Urothelium cell line (cell line): Measurements from ENCODE around the gene DHX57.
"Not testable (repeated sequence)": the region's sequence is repeated elsewhere in the genome, so short reads cannot be mapped to it uniquely, and the experiment has no call there.

Experiments used
- DNase-seq: peaks from one replicate; pipeline ENCODE4 v3.0.0; 2011; ENCODE audit warnings: low spot score, mixed read lengths
- FAIRE-seq: peaks from 2 replicates; lab custom pipeline; 2011; peaks lifted over from hg19 to GRCh38; lab: Jason Lieb, UNC

The DHX57 gene

DNA sequence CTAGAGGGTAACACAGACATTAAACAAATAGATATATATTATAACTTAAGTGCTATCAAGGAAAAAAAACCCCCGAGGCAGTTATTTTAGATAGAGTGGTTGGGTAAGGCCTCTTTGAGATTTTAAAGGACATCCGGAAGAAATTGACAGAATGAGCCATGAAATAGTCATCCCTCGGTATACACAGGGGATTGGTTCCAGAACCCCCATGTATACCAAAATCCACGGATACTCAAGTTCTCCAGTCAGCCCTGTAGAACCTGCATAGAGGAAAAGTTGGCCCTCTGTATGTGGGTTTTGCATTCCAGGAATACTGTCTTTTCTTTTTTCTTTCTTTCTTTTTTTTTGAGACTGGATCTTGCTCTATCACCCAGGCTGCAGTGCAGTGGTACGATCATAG lies 2.0 kb downstream of the DHX57 start:
- DNase-seq (no peak), FAIRE-seq (no peak)

DNA sequence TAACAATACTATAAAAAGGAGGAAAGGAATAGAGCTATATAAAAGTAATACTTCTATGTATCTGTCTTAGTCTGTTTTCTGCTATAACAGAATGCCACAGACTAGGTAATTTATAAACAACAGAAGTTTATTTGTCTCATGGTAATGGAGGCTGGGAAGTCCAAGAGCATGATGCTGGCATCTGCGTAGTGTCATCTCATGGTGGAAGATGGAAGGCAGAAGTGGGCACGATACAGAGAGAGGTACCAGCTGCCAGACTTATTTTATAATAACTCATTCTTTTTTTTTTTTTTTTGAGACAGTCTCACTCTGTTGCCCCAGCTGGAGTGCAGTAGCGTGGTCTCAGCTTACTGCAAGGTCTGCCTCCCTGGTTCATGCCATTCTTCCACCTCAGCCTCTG lies 4.3 kb downstream of the DHX57 start:
- FAIRE-seq (no peak), DNase-seq (no peak)

DNA sequence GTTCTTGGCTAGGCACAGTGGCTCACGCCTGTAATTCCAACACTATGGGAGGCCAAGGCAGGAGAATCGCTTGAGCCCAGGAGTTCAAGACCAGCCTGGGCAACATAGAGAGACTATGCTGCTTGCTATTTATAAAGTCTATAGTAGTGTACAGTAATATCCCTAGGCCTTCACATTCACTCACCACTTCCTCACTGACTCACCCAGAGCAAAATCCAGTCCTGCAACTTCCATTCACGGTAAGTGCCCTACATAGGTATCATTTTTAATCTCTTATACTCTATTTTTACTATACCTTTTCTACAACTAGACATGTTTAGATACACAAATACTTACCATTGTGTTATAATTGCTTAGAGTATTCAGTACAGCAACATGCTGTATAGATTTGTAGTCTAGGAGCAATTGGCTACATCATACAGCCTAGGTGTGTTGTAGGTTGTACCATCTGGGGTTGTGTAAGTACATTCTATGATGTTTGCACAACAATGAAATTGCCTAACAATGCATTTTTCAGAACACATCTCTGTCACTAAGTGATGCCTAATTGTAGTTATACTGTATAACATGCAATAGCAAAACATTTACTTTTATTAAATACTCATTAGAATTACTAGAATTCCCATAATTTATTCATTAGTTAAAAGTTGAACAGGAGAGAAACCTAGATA lies 8.8 kb downstream of the DHX57 start:
- no peak for DNase-seq
- FAIRE-seq = peak; percentile 58

DNA sequence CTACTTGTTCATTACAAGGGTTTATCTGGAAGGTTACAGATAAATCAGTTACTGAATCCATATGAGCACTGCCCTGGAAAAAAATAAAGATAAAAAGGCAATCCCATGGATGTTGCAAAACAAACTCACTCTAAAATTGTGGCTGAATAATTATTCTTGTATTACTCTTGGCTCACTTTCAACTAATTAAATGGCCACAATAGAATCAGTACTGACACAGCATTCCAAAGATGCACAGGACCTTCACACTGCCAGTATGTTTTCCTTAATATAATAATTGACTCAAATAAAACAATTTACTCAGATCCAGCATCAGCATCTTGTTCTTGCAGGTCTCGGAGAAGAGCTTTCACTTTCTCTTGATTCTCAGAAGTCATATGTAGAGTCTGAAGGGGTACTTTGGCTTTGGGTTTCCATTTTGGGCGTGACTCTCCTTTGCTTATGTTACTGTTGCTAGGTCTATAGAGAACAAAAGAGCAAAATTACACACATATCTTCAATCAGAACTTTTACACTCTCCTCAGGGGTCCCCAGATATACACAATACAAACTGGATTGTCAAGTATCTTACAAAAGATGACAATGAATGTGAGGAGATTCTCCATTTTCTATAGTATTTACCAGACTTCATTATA lies 12.6 kb downstream of the DHX57 start:
- DNase-seq (no peak), FAIRE-seq (no peak)

DNA sequence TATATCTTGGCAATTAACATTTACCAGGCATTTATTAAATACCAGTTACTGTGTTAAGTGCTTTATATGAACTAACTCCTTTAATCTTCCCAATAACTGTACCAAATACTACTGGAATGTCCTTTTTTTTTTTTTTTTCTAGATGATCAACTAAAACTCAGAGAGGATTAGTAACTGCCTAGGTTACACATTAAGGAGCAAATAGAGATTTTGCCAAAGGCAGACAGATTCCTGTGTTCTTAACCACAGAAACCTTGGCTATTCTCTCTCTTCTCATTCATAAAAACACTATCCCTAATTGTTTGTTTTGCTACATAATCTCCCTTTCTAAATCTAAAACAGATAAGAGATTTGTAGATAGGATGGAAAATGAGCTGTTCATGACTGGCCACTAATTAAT lies 13.3 kb downstream of the DHX57 start:
- FAIRE-seq = no peak
- no peak for DNase-seq

DNA sequence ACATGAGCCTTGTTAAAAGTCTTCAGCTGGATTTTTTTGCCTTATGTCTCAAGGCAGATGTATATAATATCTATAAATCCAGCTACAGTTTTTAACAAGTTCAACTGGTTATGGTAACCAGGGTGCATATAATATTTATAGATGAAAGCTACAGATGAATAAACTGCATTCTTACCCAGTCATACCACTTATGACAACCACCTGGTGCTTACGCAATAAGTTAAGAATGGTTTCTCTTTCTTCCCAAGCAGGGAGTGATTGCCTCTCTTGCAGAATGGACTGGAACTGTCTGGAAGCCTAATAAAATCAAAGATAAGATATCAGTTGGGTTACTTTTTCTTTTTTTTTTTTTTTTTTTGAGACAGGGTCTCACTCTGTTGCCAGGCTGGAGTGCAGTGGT lies 19.6 kb downstream of the DHX57 start:
- no peak for FAIRE-seq

DNA sequence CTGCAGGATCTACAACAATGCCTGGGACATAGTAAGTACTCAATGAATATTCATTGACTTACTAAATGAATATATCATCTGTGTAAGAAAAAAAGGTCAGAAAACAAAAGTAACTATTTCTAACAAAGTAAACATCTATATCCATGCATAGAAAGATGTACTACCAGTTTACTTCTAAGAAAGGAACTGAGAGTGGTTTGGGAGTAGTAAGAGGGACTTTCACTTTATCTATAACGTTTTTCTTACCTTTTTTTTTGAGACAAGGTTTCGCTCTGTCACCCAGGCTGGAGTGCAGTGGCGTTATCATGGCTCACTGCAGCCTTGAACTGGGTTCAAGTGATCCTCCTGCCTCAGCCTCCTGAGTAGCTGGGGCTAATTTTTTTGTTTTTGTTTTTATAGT lies 25.7 kb downstream of the DHX57 start:
- FAIRE-seq (no peak), DNase-seq (no peak)

More for the DNA sequence above, 19.6 kb downstream of the DHX57 start:
- no peak for DNase-seq

DNA sequence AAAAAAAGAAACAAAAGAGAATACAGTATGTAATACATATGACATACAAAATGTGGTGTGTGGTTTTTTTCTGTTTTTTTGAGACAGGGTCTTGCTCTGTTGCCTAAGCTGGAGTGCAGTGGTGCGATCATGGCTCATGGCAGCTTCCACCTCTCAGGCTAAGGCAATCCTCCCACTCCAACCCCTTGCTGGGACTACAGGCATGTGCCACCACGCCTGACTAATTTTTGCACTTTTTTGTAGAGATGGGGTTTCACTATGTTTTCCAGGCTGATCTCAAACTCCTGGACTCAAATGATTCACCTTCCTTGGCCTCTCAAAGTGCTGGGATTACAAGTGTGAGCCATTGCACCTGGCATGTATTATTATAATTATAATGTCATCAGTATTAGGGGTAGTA lies 38.9 kb downstream of the DHX57 start:
- FAIRE-seq (no peak), DNase-seq (no peak)

DNA sequence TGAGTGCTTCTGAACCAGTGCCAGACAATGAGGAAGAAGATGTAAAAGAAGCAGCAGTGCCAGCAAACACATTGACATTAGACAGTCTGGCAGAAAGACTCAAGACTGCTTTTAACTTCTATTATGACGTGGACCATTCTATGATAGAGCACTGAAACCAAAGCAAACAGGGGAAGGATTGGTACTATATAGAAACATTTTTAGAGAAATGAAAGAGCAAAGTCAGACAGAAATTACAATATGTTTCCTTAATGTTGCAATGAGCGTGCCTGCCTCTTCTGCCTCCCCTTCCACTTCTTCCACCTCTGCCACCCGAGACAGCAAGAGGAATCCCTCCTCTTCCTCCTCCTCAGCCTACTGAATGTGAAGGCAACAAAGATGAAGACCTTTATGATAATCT lies 39.7 kb downstream of the DHX57 start:
- DNase-seq = no peak

DNA sequence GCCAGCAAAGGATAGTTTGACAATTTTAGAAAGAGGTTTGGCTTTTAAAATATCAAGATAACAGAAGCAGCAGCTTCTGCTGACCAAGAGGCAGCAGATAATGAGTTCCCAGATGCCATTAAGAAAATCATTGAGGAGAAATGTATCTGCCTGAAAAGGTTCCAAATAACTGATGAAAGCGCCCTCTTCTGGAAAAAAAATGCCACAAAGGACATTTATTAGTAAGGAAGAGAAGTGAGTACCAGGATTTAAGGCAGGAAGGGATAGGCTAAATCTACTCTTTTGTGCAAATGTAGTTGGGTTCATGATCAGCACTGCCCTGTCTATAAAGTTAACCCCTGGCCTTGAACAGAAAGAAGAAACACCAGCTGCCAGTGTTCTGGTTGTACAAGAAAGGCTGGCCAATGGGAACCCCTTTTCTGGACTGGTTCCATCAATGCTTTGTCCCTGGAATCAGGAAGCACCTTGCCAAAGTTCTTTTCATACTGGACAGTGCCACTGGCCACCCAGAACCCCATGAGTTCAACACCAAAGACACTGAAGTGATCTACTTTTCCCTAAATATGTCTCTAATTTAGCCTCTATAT lies 40.6 kb downstream of the DHX57 start:
- FAIRE-seq = no peak
- DNase-seq = no peak

More for the DNA sequence above, 39.7 kb downstream of the DHX57 start:
- FAIRE-seq = no peak

DNA sequence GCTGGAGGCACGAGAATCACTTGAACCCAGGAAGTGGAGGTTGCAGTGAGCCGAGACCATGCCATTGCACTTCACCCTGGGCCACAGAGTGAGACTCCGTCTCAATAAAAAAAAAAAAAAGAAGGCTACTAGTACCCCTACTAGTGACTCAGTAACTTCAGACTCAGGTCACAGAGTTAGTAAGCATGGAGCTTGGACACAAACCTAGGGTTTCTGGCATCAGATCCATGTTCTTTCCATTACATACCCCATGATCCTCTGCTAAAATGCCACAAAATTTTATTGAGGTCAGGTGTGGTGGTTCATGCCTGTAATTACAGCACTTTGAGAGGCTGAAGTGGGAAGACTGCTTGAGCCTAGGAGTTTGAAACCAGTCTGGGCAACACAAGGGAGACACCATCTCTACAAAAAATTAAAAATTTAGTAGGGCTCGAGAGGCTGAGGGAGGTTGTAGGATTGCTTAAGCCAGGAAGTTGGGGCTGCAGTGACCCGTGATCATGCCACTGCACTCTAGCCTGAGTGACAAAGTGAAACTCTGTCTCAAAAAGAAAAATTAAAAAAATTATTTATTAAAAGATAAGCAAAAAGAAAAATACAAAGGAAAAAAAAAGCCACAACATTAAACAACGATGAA lies 45.1 kb downstream of the DHX57 start:
- FAIRE-seq (no peak), DNase-seq (no peak)

DNA sequence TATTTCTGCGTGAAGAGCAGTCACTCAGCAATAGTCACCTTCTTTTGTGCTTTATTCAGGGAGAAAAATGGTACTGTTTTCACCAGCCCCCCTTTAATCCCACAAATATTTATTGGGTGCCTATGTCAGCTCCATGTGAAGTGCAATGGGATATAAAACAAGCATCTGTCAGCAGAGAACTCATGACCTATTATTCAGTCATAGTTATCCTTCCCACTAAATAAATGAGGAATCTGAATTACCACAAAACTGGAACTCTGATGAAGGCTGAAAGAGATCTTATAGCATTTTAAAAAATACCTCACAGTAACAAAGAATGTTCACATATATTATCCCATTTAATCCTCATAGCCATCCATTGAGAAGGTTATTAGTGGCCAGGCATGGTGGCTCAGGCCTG lies 45.8 kb downstream of the DHX57 start:
- DNase-seq (no peak), FAIRE-seq (no peak)

DNA sequence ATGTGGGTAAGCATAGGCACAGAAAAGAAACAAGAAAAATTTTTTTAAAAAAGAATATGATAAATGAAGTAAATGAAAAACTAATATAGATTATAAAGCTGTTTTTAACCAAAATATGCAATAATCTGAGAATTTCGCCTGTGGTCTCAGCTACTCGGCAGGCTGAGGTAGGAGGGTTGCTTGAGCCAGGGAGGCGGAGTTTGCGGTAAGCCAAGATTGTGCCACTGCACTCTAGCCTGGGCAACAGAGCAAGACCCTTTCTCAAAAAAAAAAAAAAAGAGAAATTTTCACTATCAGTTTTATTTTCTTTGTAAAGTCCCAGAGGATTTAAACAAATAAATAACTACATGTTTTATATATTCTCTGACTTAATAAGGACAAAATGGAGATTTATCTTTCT lies 47.3 kb downstream of the DHX57 start:
- FAIRE-seq (no peak), DNase-seq (no peak)

DNA sequence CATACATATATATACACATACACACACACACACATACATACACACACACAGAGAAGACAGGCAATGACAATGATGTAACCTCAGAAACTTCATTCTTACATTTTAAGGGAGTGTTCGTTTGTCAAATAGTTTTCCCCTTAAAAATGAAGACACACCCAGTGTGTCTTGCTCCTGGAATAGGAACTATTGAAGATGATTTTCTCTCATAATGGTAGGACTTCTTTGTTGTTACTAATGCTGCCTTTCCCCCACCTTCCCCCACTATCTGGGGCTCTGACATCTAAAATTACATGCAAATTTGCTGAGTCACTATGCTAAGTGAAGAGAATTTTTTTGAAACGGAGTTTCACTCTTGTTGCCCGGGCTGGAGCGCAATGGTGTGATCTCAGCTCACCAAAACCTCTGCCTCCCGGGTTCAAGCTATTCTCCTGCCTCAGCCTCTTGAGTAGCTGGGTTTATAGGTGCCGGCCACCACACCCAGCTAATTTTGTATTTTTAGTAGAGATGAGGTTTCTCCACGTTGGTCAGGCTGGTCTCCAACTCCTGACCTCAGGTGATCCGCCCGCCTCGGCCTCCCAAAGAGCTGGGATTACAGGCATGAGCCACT lies 48.1 kb downstream of the DHX57 start:
- peak; percentile 29 for DNase-seq
- not testable (repeated sequence) for FAIRE-seq

DNA sequence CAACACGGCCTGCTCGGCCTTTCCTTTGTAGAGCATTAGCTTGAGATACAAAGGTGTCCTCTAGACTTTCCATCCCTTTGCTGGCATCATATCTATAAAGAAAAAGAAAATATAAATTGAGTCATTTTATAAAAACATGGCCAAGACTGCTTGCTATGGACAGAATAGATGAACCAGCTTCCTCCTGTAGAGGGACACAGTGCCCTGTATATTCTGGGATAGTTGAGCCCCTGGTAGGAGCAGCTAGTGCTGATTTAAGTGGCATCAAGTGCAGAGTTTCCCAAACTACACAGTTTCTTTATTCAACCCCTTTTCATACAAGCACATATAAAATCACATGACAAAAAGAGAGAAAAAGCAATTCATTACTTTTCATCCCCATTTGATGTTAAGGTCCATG lies 49.8 kb downstream of the DHX57 start:
- DNase-seq (no peak), FAIRE-seq (no peak)

DNA sequence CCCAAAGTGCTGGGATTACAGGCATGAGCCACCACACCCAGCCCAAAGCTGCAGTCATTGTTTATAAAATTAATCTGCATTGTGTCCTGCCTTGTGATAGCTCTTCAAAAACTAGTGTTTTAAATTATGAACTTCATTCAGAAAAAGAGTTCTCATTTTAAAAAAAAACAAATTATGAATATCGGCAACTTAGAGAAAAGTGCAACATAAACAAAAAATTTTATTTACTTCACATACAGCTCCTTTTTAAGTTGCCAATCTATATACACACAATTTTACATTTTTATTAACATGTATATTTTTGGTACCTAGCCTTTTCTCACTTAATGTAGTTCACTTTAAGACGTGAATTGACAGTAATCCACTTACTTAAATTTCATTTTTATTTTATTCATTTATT lies 50.8 kb downstream of the DHX57 start:
- no peak for DNase-seq
- FAIRE-seq = no peak

DNA sequence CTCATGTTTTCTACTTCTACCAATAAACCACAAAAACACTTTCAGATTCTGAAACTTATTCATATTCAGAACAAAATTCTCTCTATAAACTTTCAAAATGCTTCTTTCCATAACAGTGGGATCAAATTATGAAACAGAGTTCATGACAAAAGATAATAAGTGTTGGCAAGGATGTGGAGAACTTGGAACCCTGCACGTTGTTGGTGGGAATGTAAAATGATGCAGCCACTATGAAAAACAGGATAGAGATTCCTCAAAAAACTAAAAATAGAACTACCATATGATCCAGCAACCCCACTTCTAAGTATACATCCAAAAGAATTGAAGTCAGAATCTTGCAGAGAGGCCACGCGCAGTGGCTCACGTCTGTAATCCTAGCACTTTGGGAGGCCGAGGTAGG lies 52.3 kb downstream of the DHX57 start:
- no peak for FAIRE-seq
- no peak for DNase-seq

DNA sequence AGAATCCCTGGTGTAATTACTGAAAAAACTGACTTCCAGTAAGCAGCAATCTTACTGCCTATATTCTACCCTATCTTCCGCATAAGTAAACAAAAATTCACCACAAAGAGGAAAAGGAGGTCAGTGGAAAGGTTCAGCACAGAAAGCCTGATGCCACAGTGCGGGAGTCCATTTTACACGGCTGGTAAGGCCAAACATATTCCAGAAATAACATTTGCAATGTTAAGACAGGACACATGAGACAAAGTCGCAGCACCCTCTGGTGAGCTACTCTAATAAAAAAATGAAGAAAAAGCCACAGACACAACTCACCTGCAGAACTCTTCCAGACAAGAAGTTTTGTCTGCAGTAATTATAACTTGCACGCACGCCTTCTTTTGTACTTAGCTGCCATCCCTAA lies 57.2 kb downstream of the DHX57 start:
- no peak for DNase-seq
- no peak for FAIRE-seq

DNA sequence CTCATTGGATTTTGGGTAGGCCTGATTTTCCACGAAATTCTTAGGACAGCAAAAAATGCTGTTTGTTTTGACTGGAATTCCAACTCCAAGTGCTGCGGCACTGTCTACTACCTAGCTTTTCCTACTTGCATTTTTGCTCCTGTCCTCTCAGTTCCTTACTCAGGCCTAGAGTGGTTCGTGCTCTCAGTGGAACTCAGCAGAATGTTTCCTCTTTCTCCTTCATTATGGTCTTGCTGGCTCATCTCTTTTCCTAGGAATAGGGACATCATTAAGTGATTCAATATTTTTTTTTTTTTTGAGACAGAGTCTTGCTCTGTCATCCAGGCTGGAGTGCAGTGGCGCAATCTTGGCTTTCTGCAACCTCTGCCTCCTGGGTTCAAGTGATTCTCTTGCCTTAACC lies 59.8 kb downstream of the DHX57 start:
- no peak for FAIRE-seq

DNA sequence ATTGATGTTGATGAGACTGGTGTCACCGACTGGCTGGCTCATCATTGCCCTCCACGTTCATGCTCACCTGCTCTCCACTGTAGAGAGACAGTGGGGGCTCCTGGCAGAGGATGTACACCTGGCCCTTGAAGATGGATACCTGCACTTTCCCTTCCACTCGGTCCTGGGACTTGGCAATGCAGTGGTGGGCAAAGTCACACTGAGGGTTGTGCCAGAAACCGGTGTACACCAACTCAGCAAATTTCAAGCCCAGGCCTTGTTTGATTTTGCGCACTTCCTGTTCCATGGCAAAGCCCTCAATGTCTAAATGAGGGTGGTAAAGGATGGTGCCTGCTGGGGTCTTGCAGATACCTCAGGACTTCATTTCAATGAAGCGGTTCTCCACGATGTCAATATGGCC lies 65.2 kb downstream of the DHX57 start:
- DNase-seq (no peak), FAIRE-seq (no peak)

More for the DNA sequence above, 59.8 kb downstream of the DHX57 start:
- DNase-seq = no peak

DNA sequence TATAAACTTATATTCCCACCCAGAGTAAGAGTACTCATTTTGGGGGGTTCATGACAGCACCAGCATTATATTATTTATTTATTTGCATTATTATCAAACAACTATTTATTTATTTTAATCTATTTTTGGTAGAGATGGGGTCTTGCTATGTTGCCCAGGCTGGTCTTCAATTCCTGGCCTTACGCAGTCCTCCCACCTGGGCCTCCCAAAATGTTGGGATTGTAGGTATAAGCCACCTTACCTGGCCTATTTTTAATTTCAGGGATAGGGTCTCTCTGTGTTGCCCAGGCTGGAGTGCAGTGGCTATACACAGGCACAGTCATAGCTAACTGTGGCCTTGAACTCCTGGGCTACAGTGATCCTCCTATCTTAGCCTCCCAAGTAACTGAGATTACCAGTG lies 67.1 kb downstream of the DHX57 start:
- DNase-seq = no peak
- no peak for FAIRE-seq

DNA sequence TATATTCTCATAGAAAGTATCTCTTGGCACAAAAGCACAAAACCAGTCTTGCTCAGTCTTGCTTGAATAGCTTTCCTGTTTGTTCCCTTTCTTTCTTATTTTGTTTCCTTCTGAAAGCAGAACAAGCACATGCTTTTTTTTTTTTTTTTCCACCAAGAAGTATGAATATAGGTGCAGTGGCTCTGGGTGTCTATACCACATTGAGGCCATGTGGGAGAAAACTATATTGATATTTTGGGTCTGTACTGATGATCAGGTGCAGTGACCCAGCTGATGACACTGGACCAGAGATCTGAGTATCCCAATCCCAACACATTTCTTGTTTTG lies 69.0 kb downstream of the DHX57 start:
- DNase-seq = no peak
- FAIRE-seq = no peak
